ENCODE data around the gene AVEN.
"Not testable (repeated sequence)": the region's sequence is repeated elsewhere in the genome, so short reads cannot be mapped to it uniquely, and the experiment has no call there.

AVEN gene

DNA sequence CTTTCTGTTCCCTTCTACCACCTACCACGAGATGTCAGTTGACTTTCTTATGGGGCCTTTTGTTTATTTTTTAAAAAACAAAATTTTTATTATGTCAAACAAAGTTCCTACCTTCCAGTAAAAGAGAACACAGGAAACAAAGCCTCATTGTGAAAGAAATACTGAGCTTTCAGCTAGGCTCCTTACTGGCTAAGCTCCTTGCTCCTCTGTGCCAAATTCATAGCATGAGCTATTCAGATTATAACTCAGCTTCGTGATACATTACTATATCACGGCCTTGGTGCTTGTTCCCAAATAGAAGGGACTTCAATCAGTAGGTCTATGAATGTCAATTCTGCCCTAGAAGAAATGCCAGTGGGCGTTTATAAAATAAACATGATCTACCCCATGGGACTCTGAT is 216.5 kb downstream of the AVEN start:
- TF ChIP-seq, protein P1, sequence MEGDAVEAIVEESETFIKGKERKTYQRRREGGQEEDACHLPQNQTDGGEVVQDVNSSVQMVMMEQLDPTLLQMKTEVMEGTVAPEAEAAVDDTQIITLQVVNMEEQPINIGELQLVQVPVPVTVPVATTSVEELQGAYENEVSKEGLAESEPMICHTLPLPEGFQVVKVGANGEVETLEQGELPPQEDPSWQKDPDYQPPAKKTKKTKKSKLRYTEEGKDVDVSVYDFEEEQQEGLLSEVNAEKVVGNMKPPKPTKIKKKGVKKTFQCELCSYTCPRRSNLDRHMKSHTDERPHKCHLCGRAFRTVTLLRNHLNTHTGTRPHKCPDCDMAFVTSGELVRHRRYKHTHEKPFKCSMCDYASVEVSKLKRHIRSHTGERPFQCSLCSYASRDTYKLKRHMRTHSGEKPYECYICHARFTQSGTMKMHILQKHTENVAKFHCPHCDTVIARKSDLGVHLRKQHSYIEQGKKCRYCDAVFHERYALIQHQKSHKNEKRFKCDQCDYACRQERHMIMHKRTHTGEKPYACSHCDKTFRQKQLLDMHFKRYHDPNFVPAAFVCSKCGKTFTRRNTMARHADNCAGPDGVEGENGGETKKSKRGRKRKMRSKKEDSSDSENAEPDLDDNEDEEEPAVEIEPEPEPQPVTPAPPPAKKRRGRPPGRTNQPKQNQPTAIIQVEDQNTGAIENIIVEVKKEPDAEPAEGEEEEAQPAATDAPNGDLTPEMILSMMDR (conservative IDR thresholded peaks at IDR 0.05) = no peak
- no peak for TF ChIP-seq ZFX (IDR thresholded peaks at IDR 0.05)
- no peak overlapping the region for H3K27ac ChIP-seq

DNA sequence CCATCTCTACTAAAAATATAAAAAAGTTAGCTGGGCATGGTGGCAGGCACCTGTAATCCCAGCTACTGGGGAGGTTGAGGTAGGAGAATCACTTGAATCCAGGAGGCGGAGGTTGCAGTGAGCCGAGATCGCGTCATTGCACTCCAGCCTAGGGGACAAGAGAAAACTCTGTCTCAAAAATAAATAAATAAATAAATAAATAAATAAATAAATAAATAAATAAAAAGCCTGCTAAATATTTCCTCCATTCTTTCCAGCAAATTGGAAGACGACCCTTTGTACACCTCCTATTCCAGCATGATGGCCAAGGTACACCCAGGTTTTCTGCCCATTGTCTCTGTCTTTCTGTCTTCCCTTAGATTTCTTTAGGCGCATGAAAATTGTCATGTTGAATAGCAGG is 219.5 kb downstream of the AVEN start:
- H3K27ac ChIP-seq = not testable (repeated sequence)
